Amniotic epithelial cell (primary cell): Measurements from ENCODE around the gene KRT2.

Source experiments
- DNase-seq: peaks from one replicate; pipeline ENCODE4 v3.0.0-alpha.2; 2010; ENCODE audit warnings: low read depth

KRT2 gene

DNA sequence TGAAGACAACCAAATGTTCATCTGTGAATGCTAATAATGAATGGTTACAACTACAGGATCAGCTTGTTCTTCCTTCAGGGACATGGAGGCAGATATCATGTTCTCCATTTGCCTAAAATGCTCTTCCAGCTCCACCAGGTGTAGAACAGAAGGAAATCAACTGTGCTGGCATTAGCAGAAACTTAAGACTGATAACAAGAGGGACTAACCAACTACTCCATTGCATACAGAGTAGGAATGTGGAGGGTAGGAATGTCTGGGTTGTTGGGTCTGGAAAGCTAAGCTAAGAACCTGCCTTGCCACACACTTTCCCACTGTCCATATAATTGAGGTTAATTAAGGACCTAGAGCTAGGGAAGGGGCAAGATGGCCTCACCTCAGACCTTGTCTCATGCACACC lies 11.4 kb upstream of the KRT2 start:
- no peak for DNase-seq

DNA sequence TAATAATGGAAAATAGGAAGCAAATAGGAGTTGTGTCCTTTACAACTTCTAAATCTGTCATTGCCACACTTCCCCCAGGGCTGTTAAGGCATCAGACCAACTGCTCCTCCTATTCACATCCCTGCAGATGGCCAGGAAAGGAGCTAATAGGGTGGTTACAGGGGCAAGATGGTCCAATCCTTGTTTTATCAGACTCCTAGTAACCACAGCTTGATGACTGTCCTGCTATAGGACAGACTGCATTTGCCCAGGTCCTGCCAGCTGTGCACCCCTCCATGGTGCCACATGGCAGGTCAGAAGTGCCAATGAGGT lies 10.9 kb upstream of the KRT2 start:
- no peak for DNase-seq

DNA sequence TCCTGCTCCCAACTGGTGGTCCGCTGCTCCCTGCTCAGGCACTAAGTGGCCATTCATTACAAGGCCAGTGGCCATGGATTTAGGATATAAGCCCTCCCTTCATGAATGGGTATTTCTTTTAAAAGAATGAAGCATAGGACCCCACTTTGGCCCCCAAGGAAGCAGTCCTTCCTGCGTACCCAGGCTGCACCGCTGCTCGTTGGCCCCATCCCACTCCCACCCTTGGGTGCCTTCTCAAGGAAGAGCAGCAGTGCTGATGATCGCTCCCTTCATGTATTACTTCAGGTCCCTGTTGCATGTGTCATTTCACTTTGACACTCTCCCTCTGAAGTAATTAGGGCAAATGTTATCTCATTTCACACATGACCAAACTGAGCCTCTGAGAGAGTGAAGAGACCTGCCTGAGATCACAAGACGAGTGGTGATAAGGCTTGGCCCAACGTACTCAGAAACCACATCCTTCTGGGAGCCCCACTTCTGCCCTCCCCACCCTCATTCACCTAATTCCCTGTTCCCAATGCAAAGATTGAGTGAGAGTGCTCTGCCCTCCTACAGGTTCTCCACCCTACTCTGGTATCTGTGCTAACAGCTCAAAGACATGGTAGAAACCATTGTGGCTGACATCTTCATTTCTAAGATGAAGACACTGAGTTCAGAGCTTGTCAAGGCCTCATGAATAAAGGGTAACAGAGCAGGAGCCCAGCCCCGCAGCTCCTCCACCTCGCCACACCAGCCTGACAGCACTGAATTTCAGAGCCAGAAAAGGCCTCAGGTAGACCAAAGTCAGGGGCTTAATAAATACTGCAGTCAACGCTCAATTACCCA lies 10.3 kb upstream of the KRT2 start:
- DNase-seq = no peak

DNA sequence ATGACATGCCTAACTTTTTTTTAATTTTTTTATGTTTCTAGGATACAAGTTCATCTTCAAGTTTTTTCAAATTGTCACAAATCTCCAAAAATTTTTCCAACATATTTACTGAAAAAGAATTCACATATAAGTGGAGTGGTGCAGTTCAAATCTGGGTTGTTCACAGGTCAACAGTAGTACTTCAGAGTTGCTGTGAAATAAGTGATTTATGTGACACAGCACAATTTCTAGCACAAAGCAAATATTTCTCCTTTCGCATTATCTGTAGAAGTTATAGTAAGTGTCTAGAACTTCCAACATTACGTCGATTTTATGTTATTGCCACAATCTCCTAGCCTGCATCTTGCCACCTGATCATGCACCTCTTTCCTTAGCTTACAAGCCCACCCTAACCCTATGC lies 9.7 kb upstream of the KRT2 start:
- no peak for DNase-seq

DNA sequence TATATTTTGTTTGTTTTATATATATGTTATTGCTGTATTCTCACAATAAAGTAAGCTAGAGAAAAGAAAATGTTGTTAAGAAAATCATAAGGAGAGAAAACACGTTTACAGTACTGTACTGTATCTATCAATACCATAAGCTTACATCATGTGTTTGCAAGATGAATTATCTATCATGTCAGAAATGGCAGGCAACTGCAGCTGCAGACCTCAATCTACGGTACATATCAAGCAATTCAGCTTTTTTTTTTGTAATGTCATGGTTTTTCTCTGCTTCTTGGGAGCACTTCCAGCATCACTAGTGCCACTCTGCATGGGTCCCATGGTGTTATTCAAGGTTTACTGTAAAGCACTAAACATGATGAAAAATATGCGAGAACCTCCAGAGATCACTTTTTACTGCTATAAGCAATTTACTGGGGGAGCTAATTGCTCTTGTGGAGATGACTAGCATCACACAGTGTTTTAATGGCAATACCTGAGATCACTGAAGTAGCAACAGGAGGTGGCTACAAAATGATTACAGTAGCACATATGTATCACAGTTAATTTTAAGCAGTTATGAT lies 9.0 kb upstream of the KRT2 start:
- no peak for DNase-seq

DNA sequence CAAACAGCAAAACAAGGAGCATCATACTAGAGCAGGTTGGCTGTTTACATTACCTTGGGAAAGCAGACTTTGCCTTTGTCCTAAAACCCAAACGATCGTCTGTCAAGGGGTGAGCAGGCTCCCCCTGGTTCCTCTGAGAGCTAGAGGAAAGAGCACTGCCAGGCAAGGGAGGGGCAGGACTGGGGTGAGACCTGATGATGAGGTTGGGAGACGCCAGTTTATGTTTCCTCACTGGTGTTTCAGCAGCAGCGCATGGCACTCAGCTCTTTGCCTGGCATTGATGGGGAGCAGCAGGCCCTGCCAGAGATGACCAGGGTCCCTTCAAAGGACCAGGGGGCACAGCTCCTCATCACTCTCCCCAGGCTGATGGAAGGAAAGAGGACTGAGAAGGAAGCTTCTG lies 7.9 kb upstream of the KRT2 start:
- no peak for DNase-seq

DNA sequence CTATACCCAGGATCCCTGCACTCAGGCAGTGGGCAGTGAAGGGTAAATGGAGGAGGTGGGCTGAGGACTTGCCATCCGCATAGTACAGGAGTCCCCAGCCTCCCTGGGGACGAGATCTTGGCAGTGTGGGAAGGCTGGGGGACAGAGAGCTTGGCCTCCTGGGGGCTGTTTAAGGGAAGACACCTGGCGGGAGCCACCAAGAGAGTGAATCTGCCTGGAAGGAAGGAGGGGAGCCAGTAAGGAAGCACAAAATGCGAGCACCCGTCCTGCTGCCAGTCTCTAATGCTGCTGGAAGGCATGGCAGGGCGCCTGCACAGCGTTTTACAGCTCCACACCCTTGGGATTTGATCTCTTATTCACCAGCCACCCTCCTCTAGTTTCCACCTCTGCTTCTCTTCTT lies 7.4 kb upstream of the KRT2 start:
- no peak for DNase-seq

DNA sequence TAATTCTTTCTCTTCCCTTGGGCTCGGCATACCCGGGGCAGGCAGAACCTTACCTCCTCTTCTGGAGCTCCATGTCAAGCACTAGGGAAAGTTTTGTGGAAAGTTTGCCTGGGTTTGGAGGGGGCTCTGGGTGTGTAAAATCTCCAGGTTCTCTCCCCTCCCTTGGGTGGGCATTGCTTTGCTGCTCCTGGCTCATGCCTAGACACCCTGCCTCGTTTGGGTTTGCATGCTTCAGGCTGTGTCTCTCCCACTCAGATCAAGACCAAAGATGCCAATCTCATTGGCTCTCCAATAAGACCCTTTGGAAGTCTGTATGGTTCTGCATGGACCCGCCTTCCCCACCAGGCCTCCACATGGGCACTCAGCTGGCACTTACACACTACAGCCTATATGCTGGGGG lies 6.2 kb upstream of the KRT2 start:
- no peak for DNase-seq

DNA sequence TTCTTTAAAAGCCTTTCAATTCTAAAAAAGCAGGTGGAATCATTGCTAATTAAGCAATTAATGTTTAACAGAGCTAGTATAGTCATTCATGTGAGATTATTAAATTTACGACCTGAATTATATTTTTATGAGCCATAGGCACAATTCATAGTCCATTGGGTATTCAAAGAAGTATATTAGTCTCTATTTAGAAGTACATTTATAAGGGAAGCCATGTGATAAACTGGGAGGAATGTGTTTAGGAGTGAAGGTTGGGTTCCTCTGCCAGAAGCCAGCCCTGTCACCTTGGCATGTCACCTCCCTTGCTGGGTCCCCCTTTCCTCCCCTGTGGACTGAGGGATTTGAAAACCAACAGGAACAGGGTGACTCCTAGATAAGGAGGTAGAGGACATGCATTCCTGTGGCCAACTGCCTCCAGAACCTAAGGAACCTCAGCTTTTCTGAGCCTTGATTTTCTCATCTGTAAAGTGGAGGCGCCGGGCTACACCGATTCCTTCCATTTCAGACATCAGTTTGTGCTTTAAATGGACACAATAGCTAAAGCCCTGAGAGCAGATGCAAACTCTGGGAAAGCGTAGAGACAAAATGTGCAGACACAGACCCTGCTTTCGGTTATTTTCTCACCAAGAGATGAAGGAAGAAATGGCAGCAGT lies 5.4 kb upstream of the KRT2 start:
- no peak for DNase-seq

DNA sequence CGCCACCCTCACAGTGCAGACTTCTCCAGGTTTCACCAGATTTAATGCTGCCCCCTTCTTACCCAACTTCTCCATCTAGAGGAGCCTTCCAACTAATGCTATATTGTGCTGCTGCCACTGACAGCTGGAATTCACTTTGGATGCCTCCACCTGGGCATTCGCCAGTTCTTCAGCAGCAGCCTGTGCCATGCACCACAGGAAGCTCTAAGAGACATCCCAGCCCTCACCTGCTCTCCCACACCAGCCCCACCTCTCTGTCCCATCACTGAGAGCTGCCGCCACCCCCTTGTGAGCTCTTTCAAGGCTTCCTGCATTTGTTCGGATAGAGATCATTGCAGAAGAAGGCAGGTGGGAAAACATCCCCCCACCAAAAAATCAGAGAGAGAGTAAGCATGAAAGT lies 4.6 kb upstream of the KRT2 start:
- no peak for DNase-seq

DNA sequence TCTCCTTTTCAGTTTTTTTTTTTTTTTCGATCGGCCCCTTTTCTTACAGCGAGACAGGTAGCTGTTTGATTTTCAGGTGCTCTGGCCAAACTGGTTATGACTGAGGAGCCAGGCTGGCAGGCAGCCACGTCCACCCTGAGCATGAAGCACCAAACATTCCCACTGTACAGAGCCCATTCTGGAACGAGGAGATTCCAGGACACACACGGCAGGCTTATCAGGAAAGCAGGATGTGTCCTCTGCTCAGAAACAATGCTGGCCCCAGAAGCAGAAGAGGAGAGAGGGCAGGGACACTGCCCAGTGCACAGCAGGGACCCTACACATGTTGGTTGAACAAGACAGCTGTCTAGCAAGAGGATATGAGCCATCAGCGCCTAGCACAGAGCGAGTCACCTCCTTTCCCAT lies 3.7 kb upstream of the KRT2 start:
- DNase-seq = no peak

DNA sequence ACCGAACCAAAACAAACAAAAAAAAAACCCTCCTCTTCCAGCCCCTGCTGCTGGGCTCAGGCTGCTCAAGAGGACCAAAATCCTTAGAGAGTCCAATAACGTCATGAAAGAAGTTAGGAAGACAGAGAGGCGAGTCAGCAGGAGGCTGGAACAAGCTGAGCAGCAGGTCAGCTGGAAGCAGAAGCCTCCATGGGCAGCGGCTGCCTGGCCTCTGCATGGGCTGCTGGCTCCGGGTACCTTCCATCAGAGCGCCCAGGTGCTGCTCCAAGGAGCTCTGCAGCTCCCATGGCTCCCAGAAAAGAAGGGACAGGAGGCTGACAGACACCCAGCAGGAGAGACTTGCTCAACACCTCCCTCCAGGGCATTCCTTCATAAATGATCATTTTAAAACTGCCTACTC lies 3.2 kb upstream of the KRT2 start:
- no peak for DNase-seq

DNA sequence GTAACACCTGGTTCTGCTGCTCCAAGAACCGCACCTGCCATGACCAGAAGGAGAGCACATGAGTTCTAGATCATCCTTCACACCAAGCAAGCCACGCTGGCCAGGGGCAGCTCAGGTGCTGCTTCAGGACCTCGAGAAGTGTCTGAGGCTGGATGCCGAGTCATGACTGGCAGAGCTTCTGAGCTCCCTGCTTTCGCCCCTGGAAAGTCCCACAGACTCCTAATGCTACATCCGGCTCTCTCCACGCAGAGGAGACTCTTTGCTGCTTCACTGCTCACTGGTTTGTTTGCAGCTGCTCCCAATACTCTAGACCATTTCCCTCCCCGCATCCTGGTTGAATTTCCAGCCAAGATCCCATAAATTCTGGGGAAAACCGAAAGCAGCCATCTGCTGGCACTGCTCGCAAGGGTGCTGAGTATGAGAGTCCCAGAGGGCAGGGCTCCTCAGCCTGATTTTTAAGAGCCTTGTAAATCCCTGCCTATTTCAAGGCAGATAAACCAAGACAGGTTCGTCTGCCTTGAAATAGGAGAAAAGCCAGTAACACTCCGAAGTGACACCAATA lies 1.4 kb downstream of the KRT2 start:
- DNase-seq = no peak

DNA sequence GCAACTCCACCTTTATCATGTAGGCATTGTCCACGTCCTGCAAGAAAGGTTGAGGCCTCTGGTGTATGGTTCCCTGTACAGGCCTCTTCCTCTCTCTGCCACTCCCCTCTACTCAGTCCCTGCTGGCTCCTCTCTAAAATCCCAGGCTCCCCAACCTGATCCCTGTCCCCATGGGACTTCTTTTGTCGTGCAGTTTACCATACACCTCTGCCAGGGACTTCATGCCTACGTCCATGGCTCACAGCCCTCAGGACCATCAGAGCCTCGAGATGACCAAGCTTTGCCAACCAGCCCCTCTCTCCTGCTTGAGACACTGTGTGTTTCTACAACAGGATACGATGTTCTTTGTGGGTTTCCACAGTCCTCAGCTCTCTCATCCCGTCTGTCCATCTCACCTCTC lies 2.9 kb downstream of the KRT2 start:
- no peak for DNase-seq

DNA sequence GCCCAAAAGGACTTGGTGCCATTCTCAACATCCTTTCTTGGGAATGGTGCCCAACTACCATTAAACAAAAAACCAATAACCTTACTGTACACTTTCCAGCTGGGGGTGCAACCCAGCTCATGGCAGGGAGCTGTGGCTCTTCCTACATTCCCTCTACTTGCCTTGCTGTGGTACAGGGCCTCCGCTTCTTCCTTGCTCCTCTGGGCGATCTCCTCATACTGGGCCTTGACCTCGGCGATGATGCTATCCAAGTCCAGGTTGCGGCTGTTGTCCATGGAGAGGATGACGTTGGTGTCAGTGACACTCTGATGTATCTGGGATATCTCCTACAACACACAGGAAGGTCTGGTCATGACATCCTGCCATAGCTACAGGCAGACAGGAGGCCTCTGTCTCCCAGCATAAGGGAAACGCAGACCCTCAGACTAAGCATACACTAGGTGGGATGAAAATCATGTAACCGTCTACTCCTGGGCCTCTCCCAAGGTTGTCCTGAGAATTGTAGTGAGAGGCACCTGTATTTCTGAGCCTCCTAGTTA lies 3.9 kb downstream of the KRT2 start:
- DNase-seq = no peak

DNA sequence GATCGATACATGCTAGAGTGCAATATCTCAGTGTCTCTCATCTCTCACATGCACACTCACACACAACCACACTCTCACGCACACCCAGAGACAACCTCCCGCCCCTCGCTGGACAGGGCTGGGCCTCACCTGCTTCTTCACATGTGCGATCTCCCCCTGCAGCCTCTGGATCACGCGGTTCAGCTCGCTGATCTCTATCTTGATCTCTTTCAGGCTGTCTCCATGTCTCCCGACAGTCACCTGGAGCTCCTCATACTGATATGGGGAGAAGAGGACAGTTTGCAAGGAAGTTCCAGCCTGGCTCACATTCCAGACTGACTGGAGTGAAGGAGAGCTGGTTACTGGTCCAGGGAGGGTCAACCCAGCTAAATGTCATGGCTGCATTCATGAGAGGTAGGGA lies 4.4 kb downstream of the KRT2 start:
- DNase-seq = no peak

DNA sequence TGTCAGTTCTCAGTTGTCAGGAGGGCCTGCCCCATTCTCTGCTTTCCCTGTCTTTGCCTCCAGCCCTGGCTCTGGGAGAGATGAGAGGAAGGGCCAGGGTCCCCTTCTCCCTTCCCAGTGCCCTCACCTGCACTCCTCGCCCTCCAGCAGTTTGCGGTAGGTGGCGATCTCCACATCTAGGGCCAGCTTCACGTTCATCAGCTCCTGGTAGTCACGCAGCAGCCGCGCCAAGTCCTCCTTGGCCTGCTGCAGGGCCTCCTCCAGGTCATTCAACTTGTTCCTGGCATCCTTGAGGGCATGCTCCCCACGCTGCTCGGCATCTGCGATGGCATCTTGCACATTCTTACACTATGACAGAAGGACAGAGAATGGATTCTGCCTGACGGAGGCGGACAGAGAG lies 5.4 kb downstream of the KRT2 start:
- no peak for DNase-seq

DNA sequence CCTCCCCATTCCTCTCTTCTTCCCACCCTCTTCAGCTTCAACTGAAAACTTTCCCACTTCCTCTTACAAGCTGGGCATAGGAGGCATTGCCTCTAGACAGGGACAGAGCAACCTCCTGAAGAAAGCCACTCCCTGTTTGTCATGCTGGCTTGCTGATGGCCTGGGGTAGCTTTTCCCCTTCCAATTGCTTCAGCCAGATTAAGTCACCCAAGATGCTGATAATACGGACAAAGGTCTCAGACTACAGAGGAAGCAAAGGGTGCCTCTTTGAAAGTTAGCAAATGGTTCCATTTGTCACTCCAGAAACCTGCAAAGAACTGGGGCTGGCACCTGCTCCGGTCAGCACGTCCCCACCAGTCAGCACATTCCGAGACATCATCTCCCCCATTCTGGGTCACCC lies 6.0 kb downstream of the KRT2 start:
- no peak for DNase-seq

DNA sequence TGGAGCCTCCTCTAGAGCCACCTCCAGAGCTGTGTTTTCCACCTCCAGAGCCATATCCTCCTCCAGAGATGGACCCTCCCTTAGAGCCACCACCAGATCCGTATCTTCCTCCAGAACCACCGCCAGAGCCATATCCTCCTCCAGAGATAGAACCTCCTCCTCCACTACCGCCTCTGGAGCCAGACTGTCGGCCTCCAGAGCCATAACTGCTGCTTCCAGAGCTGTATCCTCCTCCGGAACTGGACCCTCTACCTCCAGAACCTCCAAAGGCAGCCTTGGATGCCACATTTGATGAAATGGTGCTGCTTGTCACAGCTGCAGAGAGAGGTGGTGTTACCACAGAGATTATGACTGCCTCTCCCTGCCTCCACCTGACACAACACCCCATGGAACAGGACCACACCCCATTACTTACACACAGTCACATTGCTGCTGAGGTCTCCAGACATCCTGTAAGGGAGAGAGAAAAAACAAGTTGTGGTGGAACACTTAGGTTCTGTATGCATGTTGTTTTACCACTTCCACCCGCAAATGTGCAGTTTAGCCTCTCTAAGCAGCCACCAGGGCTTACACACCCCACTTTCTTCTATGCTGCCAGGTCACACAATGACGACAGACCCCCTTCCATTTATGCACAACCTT lies 6.8 kb downstream of the KRT2 start:
- no peak for DNase-seq

DNA sequence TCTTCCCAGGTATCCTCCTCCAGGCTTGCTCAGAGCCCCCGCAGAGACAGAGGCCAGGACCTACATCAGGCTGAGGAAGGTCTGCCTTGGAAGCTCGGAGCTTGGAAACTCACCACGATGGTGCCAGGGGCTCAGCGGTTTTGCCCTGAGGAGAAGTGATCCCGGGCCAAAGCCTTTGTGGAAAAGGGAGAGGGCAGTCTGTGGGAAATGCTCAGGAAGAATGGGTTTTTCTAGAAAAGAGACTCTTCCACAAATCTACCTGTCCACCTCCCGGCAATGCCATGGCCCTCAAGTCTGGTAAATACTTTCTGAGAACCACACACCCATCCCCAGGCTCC lies 8.0 kb downstream of the KRT2 start:
- no peak for DNase-seq

DNA sequence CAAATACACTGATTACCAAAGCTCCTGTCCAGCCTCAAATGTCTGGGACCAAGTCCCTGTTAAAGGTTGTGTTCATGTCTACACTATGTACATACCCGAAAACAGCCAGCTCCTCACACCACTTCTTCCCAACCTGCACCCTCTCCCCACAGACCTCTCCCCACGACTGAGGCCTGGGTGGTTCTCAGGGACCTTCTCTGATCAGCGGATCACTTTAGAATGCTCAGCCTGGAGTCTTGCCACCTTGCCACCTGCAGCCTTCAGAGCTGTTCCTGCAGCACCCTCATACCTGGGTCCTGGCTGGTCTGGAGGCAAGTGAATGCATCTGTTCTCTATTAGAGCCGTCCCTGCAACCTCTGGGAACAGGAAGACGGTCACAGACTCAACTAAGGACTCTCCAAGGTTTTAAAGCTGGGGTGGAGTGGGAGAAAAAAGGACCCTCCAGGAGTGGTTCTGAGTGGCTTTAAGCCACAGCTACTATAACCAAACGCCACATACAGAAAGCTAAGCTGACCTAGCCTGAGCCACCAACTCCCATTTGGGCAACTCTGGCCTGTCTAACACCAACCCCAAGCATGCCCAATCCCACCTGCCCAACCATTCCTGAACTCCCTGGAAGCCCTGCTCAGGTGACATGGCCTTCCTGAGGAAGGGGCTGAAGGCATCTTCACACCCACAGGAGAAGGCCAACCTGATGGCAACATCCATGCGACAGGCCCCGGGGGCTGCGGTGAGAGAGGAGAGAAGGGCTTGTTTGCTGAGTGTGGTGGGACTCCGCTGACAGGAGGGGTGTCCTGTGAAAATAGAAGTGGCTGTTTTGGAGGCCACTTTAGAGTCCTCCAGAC lies 8.6 kb downstream of the KRT2 start:
- no peak for DNase-seq

DNA sequence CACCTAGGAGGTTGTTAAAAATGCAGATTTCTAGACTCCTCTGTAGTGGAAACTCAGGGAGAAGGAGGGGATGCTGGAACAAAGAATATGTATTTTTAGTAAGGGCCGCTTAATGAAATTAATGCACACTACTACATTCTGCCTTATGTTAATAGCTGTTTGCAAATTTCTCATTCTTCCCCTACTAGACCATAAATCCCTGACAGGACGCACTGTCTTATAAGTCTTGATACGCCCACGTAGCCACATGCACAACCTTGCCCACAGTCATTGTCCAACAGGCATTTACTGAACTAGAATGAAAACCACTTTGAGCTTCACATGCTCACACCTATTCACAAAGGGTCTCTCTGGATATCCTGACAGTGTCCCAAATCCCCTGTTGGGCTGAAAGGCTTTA lies 10.5 kb downstream of the KRT2 start:
- no peak for DNase-seq
